Measurements from ENCODE around the gene FCF1. TPM values are rescaled to one million over a fixed set of nuclear protein-coding genes. Genes with fewer than 3 reads are reported as not detected.

Gene FCF1
- 23.5 and 29.7 TPM in 2 replicates for total RNA-seq

GRCh38 chr14:74712499-74713394 is at the start of gene FCF1, which contains the start of gene AREL1:
TSS of gene FCF1 (plus strand) at chr14:74713144. CDS start at chr14:74713198, 54 bp downstream.
TSS of gene AREL1 (minus strand) at chr14:74713080. CDS start at chr14:74685615, 27,465 bp downstream.

GRCh38 chr14:74762917-74763802 is 50.2 kb downstream of the FCF1 start, which contains the start of gene YLPM1:
TSS of gene YLPM1 (plus strand) at chr14:74763316. CDS start at chr14:74763490, 174 bp downstream.

Other genes starting within 250 kb of the FCF1 start
- gene NPC2, start 219.8 kb upstream of the FCF1 start, total RNA-seq, result 362 and 444 TPM in 2 replicates
- gene ISCA2, start 219.4 kb upstream of the FCF1 start, total RNA-seq, result 16.4 and 25.6 TPM in 2 replicates
- 39.0 and 52.0 TPM in 2 replicates for gene LTBP2, start 100.9 kb upstream of the FCF1 start, total RNA-seq
- gene AREL1, start 64 bp upstream of the FCF1 start, total RNA-seq, result 14.0 and 23.1 TPM in 2 replicates
- gene YLPM1, start 50.2 kb downstream of the FCF1 start, total RNA-seq, result 15.9 and 17.2 TPM in 2 replicates
- gene PROX2, start 163.0 kb downstream of the FCF1 start, total RNA-seq, result not detected in 2 replicates
- 44.8 and 46.9 TPM in 2 replicates for gene DLST, start 168.8 kb downstream of the FCF1 start, total RNA-seq
- gene RPS6KL1, start 210.1 kb downstream of the FCF1 start, total RNA-seq, result 0.26 and 0.58 TPM in 2 replicates
- 1.2 and 10.8 TPM in 2 replicates for gene PGF, start 242.5 kb downstream of the FCF1 start, total RNA-seq

Data from pericardium fibroblast (primary cell).